AG04450 (cell line): ENCODE results near the gene NSUN2. TPM values are rescaled to one million over a fixed set of nuclear protein-coding genes. Genes with fewer than 3 reads are reported as not detected.

Source experiments
- CTCF ChIA-PET: fragments of 300-600, 350-600 bp; formaldehyde crosslinking; extraction: SDS; loops from one replicate; lab custom pipeline; 2022; ENCODE audit warnings: antibody characterized with exemption, inconsistent platforms; lab: Charles Lee
- POLR2A ChIA-PET: fragments of 350-600 bp; formaldehyde crosslinking; extraction: SDS; loops from one replicate; lab custom pipeline; 2021; ENCODE audit warnings: antibody characterized with exemption, inconsistent platforms; lab: Yijun Ruan, JAX
- DNase-seq: peaks from one replicate; pipeline ENCODE4 v3.0.0-alpha.2; 2011; ENCODE audit warnings: low read depth, low spot score
- H3K27ac ChIP-seq: one replicate; pipeline ENCODE4 v1.5.1; 2012; ENCODE audit warnings: low read depth, low read length, control low read depth
- H3K27me3 ChIP-seq: one replicate; pipeline ENCODE4 v1.6.0; 2012; ENCODE audit warnings: low read length; ENCODE audit not compliant: control insufficient read depth, insufficient read depth
- H3K4me3 ChIP-seq: 2 replicates; pipeline ENCODE4 v1.5.1; 2011; ENCODE audit warnings: mild to moderate bottlenecking, low read depth, low read length, control low read depth
- H3K9me3 ChIP-seq: 2 replicates; pipeline ENCODE4 v1.5.1; 2012; ENCODE audit warnings: low read length; ENCODE audit not compliant: control insufficient read depth, insufficient read depth
- polyA plus RNA-seq: library from polyadenylated mRNA; depleted of rRNA; stranded (reverse); fragments of >200 nt; gene quantifications from 2 replicates; pipeline ENCODE4 v1.2.3, GENCODE V29; 2011
- TF ChIP-seq, protein P1 (sequence below): IDR thresholded peaks from 2 replicates; pipeline ENCODE4 v1.5.1; 2011; ENCODE audit warnings: low read depth, low read length, control low read depth, inconsistent platforms

NSUN2 gene
- polyA plus RNA-seq, 1 experiment, result 42.0 TPM

DNA sequence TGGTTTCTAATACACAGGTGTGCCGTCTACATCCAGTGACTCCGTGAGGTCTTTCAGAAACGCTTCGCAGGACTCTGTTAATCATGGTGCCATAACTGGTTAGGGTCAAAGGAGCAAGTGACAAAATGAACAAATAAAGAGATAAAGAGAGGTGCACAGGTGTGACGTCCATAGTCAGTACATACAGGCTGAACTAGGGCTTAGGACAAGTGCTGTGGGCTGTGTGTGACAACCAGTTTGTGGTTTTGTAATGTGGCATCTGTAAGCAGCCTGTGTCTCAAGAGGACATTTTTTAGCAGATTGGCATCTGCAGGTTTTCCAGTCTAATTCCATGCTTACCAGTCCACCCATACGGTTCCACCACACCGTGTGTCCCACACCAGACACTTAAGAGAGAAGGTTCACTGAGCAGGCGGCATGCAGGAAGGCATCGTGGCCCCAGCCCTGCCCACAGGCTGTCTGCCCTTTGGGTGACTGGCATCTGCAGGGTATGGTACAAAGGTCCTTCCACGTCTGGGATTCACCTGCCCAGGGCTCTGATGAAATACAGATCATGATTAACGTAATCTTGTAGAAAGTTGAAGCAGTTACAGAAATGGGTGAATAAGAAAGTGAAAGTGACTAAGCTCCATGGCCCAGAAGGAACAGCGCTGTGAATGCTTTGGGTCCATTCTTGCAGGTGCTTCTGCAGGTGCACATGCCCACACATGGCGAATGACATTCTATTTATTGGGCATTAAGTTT, 27.3 kb upstream of the NSUN2 start:
- ChIA-PET CTCF (no interaction called here), POLR2A (no interaction called here)

DNA sequence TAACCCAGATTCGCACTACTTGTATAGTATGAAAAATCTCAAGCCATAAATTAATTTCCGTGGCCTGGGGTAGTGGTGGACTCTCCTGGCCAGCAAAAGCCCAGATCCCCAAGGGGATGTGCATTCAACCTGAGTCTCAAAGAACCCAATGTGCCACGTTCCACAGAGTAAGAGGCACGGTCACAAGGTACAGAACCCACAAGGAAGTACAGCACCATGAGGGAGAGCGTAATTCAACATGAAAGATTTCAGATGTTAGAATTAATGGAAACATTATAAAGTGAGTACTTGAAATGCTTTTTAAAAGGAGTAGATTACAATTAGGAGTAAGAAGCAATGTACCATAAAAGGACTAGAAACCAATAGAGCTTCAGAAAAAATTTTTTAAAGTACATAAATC, 23.8 kb upstream of the NSUN2 start:
- no peak overlapping the region for H3K27ac ChIP-seq
- no peaks in the 10 kb centered on the region for H3K9me3 ChIP-seq
- no peaks in the 10 kb centered on the region for H3K27me3 ChIP-seq
- TF ChIP-seq, protein P1, sequence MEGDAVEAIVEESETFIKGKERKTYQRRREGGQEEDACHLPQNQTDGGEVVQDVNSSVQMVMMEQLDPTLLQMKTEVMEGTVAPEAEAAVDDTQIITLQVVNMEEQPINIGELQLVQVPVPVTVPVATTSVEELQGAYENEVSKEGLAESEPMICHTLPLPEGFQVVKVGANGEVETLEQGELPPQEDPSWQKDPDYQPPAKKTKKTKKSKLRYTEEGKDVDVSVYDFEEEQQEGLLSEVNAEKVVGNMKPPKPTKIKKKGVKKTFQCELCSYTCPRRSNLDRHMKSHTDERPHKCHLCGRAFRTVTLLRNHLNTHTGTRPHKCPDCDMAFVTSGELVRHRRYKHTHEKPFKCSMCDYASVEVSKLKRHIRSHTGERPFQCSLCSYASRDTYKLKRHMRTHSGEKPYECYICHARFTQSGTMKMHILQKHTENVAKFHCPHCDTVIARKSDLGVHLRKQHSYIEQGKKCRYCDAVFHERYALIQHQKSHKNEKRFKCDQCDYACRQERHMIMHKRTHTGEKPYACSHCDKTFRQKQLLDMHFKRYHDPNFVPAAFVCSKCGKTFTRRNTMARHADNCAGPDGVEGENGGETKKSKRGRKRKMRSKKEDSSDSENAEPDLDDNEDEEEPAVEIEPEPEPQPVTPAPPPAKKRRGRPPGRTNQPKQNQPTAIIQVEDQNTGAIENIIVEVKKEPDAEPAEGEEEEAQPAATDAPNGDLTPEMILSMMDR, result no peak
- no peak for DNase-seq
- CTCF ChIA-PET, result no interaction called here
- POLR2A ChIA-PET, result no interaction called here
- H3K4me3 ChIP-seq, result no peak overlapping the region

More for the DNA sequence above, 27.3 kb upstream of the NSUN2 start:
- H3K27me3 ChIP-seq, result no peaks in the 10 kb centered on the region
- H3K9me3 ChIP-seq, result no peaks in the 10 kb centered on the region
- no peak overlapping the region for H3K4me3 ChIP-seq
- TF ChIP-seq, protein P1, result no peak
- H3K27ac ChIP-seq, result no peak overlapping the region
- no peak for DNase-seq

DNA sequence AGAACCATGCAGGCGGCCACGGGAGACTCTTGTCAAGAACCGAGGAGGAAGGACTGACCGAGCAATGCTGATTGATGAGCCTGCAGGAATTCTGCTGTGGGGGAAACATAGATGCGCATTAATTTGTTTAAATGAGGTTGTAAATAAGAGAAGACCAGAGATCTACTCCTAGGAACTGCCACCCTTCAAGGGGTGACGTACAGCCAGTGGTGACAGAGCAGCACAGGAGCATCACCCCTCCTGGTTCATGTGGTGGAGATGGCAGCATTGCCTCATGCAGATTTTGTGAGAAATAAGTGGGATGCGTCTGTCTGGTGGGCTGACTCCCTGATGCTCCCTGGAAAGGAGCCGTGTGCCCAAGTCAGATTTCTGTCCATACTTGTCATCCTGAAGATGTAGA, 22.6 kb upstream of the NSUN2 start:
- DNase-seq, result no peak
- Histone ChIP-seq H3K27ac (no peak overlapping the region), H3K27me3 (no peaks in the 10 kb centered on the region), H3K9me3 (no peaks in the 10 kb centered on the region), H3K4me3 (no peak overlapping the region)
- ChIA-PET CTCF (no interaction called here), POLR2A (no interaction called here)
- TF ChIP-seq, protein P1, result no peak

DNA sequence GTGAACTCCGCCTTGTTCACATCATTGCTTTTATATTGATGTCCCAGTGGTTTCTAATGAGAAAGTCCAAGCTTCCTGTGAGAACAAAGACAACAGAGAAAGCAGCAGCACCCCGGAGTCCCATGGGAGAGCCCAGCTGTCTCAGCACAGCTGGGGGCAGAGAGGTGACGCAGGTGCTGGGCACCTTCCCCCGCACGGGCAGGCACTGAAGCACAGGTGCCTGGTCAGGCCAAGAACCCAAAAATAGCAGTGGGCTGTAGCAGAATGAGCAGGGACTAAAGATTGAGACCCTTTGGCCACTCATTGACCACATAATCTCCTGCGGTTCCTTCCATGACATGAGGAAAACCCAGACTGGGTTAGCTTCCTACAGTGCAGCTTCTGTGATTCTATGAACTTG, 19.2 kb upstream of the NSUN2 start:
- Histone ChIP-seq H3K9me3 (peaks cover 9% of the 10 kb centered on the region), H3K27me3 (no peaks in the 10 kb centered on the region), H3K4me3 (no peak overlapping the region), H3K27ac (no peak overlapping the region)
- TF ChIP-seq, protein P1, result no peak
- POLR2A ChIA-PET, result no interaction called here
- CTCF ChIA-PET, result no interaction called here
- no peak for DNase-seq

DNA sequence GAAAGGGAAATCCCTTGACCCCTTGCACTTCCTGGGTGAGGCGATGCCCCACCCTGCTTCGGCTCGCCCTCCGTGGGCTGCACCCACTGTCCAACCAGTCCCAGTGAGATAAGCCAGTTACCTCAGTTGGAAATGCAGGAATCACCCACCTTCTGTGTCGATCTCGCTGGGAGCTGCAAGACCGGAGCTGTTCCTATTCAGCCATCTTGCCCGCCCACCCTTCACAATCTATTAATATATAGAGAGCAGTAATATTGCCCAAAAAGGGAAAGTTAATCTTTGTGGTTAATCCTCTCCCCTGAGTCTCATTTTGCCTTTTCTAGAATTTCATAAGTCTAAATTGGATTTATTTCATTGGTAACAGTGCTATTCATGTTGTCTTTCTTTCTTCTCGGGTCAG, 16.8 kb upstream of the NSUN2 start:
- no peaks in the 10 kb centered on the region for H3K27me3 ChIP-seq
- H3K27ac ChIP-seq, result no peak overlapping the region
- no peak for DNase-seq
- no peak overlapping the region for H3K4me3 ChIP-seq
- CTCF ChIA-PET, result no interaction called here
- H3K9me3 ChIP-seq, result peaks cover 9% of the 10 kb centered on the region
- TF ChIP-seq, protein P1, result no peak
- POLR2A ChIA-PET, result no interaction called here
